Fibroblast of peridontal ligament (primary cell): ENCODE results near the gene C1orf116.

Experiments used
- DNase-seq: peaks from one replicate; pipeline ENCODE4 v3.0.0-alpha.2; 2010; ENCODE audit errors: extremely low read depth

Gene C1orf116

DNA sequence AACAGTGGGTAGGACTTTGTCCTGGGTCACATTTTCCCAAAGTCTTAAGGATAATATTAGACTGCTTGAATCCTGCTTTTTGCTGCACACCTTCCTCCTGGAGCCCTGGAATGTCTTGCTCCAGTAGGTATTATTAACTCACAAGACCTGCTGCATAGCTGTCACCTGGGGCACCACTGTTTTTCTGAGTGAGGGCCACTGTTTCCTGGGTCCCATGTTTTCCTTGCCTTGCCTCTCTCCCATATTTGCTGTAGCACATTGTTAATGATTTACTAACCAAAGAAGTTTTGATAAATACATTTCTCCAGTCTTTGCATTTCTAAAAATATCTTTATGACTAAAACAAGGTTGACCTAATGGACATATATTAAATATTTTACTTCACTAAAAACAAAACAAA, 39.8 kb downstream of the C1orf116 start:
- DNase-seq: no peak

DNA sequence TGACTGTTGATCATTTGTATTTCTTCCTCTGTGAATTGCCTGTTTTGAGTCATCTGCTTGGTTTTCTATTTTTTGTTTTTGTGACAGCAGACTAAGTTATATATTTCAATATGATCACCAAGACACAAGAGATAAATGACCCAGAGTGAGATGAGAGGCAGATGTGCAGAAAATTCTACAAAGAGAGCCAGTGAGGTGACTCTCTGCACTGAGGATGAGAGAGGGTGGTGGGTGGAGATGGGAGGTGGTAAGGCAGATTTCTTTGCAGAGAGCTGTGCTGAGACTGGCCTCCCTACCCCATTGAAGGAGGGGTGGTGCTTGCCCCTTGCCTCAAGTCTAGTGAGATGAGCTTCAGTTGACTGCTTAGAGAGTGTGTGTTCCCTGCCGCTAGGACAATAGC, 44.7 kb downstream of the C1orf116 start:
- no peak for DNase-seq

DNA sequence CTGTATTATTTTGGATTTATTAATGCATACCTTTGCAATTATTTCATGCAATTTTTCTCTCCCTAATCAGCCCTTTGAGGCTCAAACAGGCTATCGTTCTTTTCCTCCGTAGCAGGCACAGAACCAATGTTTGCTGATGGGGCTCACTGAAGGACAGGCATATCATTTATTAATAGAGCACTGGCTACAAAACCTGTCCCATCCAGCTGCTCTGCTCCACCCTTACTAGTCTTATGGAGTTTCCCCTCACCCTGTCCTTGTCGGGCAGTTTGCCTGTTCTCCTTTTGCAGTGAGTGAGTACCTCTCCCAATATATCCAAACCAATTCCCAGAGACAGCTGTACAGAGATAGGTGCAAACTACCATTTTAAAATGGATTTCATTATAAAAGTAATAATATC, 45.7 kb downstream of the C1orf116 start:
- no peak for DNase-seq

DNA sequence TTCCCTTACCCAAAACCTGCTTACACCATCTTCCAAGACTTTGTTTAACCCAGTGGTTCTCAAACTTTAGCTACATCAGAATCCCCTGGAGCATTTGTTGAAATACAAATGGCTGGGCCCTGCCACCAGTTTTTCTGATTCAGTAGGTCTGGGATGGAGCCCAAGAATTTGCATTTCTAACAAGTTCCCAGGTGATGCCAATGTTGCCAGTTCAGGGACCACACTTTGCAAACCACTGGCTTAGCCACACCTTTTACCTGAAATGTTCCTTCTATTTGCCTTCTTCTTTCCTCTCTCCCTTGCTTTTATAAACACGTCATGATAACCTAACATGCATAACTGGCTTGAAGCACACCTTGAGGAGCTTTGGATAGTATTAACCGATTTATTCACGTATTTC, 46.2 kb downstream of the C1orf116 start:
- DNase-seq: no peak

DNA sequence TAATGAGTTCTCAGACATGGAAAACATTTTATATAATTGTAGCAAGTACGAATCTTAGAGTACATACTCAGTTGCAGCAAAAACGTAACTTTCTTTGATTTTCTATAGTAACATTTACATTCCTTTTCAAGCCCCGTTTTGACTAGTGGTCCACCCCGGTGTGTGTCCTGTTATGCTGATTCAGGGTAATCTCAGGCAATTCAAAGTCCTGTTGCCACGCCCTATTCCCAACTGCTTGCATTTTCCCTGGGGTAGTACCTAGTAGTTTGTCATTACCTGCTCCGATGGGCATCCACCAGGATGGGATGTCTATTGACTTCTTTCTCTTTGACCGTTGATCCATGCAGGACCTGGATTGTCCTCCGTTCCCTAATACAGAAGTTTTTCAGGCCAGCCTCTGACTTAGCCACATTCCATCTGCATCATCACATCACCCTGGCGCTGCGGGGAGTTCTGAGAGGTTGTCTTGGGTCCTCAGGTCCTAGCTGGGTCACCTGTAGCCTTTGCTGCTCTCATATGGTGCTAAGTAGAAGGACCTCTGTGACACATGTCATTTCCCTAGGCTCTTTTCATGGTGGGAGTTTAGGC, 47.3 kb downstream of the C1orf116 start:
- no peak for DNase-seq

DNA sequence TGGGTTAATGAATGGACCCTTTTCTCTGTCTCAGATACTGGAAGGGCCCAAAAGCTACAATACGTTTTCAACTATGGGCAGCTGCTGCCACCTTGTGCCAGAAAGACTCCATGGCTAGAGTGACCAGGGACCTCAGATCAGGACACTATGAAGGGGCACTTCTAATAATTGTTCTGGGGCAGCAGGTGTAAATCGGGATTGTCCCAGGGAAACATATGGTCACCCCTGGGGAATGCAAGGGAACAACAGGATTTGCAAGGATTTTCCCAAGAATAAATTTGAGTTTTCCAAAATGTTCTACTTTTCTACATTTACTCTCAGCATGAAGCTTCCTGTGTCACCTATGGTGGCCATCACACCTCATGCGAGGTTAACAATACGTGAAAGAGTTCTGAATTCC, 50.3 kb downstream of the C1orf116 start:
- peak; percentile 43 for DNase-seq

DNA sequence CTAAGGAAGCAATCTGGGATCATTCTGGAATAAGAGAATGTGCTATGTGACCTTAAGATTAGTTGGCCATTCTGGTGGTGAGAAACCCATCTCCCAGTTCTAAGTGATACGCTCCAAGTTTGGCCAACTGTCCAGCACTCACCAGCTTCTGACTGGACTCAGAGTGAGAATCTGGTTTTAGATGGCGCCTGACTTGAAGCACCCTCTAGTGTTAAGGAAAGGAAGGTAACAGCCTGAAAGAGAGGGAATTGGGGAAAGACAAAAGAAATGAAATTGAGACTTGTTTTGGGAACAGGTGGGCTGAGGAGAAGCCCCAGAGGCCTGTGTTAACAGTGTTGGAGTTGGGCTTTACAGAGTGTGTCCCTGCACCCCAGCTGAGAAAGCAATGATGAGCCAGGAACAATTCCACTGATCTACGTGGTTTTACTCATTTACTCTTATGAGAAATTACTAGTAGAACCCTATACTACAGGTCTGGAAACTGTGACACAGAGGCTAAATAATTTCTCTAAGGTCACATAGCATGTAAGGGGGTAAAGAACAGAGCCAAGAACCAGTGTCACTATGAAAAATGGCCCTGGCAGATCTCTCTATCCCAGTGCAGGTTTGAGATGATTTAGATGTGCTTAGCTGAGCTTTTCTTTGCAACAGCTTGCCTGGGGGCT, 53.0 kb downstream of the C1orf116 start:
- peak; percentile 29 for DNase-seq

DNA sequence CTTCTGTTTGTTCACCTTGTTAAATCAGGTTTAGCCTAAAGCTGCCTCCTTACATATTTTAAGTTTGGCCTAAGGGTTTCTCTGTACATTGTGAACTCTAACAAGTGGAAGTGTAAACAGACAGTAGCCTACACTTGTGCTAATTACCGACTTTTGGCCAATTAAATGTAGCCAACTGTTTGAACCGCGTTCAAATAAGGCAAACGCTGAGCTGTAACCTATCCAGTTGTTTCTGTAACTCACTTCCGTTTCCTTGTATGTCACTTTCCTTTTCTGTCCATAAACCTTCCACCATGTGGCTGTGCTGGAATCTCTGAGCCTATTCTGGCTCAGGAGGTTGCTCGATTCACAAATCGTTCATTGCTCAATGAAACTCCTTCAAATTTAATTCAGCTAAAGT, 54.3 kb downstream of the C1orf116 start:
- DNase-seq: no peak

DNA sequence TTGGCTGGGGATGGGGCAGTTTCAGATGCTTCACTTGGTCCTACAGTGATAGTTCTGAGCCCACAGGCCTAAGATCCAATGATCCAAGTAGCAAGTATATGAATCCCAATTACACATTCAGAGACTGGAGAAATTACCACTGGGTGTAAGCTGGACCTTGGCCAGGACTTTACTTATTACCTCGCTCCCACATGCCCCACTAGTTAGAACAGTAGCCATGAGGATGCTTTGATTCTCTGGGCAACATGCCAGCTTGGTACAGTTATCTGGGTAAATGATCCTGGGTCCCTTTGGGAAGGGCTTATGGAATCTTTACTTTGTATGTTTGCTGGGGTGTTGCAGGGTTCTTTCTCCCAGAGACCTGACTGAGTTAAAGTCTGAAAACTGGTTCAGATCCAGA, 57.2 kb downstream of the C1orf116 start:
- no peak for DNase-seq

DNA sequence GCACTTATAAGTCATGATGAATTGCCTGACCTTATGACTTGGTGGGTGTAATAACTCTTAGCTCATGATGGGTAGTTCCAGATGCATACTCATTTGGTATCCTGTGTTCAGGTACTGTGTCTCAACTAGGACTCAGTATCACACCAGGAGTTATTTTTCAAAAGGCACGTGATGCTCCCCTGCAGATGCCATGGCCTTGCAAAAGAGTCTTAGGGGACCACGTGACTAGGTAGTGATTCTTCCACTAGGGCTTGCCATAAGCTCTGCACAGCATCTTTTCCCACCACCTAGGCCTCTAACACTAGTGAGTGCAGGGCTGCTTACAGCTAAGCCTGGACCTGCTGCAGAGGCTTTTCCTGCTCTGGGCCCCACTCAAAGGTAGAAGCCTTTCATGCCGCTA, 58.4 kb downstream of the C1orf116 start:
- DNase-seq: no peak

DNA sequence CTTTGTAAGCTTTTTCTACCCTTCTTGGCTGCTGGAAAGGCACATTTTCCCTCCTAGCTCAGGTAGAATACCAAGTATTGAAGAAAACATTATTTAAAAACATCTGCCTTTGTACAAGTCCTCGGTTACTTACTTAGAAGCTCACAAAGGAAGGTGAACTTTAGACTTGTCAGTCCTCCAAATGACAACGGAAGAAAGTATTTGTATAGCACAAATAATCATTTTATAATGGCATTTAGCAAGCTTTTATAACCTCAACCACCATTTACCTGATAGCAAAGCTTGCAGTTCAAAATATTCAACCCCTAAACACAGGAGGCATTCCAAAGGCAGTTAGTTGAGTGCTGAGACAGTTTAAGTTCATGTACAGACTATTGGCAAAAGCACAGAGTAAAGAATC, 59.8 kb downstream of the C1orf116 start:
- no peak for DNase-seq

DNA sequence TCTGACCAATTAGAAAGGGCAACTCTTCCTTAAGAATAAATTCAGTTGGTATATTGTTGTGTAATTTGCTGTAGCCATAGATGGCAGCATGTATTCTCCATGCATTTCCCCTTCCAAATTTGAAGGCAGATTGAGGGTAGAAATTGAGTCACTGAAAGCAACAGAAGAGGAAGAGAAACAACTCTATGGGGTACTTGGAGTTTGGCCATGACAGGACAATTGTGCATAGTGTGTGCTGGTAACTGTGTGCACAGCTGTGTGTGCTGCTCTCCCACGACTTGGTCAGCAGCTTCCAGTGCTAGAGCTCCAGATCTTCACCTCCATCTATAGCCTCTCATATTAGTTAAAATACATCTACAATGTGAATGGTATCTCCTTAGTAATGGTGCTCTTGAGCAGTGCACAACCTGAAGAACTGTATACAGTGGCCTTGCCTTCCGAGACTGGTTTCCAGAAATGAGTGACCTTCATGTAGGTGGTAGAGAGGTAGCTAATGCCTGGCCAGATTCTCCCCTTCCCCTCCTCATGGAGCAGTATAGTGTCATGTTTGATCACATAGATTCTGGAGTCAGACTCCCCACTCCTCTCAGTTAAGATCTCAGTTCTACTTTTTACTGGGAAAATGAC, 61.4 kb downstream of the C1orf116 start:
- no peak for DNase-seq

DNA sequence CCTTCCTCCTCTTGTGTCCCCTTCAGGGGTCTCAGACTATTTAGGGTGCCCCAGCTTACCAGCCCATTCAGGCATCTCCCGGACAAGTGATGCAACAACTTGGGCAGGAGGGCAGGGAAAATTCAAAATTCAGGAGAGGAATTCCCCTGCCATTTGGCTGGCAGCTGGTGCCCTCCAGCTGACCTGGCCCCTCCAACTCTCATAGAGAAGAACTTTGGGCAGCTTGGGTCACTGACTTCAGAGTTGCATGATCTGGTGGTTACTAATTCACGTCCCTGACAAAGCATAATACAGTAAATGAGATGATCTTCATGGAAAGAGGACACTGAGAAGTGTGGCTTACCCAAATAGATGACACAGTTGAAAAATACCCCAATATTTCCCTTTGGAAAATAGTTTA, 62.1 kb downstream of the C1orf116 start, which contains the start of gene FCAMR:
TSS of gene FCAMR (minus strand) at position 15 of the 400 bp plus-strand sequence. CDS start 335 bp downstream, outside the sequence.
- no peak for DNase-seq

DNA sequence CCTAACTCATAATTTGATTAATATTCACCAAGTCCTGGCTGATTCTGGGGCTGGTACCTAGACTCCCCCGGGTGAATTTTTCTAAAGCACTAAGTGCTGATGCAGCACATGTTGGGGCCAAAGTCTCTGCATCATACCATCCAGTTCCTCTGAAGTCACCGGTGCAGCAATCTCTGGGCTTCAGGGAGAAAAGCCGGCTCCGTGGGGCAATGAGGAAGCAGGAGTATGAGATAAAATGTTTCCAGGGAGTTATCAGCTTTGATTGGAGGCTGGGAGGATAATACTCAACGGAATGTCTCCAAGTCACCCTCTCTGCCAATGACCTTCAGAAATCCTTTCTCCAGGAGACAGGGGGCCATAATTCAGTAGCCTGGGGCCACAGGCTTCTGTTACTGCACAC, 63.5 kb downstream of the C1orf116 start:
- no peak for DNase-seq
